Measurements from ENCODE around the gene SP7.
A peak's percentile ranks its signal among the peaks of the same experiment; 100 is the strongest.
"Not testable (repeated sequence)": the region's sequence is repeated elsewhere in the genome, so short reads cannot be mapped to it uniquely, and the experiment has no call there.

Gene SP7

DNA sequence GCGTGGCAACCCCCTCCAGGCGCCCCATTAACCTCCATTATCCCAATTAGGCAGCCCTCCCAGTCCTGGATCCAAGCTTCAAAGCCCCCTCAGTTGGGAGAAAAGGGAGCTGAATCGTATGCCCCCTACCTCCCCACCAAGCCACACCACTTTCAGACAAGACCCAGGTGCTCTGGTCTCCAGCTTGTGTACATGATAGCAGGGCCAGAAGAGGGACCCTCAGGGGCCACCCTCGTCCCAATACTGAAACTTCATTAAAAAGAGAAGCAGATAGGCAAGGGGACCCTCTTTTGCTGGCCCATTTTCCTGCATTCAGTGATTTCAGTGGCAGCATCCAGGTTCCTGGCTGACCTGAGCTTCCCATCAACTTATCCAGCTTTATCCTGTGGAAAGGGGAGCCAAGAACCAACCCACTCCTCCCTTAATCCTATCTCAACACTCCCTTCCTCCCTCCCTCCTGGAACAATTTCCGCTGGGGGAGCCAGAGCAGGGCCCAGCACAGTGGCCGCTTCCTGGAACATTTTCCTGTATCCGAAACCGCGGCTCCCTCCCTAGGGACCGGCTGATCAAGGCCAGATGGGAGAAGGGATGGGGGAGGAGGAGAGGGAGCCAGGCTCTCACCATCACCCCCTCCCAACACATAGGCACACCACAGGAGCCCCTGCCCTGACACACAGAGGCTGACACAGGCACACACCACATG is 9.5 kb upstream of the SP7 start:
- peak; percentile 67 for DNase-seq

DNA sequence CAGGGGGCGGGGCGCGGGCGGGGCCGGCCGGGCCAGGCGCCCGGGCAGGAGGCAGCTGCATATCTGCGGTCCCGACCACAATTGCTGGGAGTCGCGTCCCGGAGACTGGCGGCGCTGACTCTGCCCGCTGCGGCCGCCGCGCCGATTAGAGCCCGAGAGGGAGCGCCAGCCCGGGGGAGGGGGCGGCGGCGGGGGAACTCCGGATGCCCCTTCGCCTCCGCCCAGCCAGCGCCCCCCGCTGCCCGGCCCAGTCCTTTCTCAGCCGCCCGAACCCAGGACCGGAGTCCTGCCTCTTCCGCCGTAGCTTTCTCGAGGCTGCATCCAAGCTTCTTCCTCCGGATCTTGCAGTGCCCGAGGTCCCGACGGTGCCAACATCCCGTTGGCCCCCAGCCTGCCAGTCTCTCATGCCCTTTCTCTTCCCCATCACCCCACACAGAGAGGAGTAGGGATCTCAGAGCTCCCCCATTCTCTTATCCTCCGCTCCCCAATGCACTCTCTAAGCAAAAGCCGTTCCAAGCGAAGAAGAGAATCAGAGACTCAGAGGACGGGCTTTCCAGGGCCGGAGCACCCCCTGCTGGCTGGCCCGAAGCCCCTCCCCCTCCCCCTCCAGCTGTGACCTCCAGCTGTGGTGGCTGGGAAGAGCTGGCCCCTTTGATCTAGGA is 8.8 kb upstream of the SP7 start:
- DNase-seq, result peak; percentile 91

DNA sequence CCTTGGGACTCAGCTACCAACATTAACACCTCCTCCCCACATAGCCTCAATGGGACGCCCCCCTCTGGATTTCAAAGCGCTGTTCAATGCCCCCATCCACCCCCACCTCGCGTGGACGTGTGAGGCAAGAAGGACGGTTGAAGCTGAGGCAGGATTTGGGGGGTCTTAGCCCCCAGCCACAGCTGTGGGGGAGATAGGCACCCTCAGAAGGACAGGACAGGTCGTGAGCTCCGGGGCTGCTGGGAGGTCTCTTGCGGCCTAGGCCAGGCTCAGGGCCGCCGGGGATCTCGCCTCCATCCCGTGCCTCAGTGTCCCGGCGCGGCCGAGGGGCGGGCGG is 8.3 kb upstream of the SP7 start:
- DNase-seq, result peak; percentile 42

DNA sequence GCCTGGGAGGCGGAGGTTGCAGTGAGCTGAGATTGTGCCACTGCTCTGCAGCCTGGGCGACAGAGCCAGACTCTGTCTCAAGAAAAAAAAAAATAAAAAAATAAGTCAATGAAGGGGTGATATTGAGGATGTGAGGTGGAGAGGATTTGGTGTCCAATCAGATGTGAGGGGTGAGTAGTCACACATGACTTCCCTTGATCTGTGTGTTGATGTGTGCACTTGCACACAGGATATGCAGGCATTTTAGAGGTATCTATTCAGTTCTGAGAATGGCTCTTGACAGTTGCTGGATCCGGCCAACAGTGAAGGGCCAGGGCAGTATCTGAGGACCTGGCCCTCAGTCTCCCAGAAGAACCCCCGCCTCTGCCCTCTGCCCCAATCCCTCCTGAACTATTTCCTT is 7.8 kb upstream of the SP7 start:
- peak; percentile 5 for DNase-seq

DNA sequence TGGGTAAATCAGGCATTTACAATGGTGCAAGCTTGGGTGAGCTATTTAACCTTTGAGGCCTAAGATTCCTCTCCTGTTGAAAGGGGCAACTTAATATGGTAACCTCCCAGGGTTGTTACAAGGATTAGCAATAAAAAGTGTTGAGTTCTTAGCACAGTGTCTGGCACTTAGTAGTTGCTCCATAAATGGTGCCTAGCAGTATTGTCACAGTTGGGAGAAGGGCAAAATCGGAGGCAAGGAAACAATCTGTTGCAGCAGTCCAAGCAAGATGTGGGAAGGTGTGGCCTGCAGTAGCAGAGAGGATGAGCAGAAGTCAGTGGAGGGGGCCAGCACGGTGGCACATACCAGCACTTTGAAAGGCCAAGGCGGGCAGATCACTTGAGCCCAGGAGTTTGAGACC is 7.3 kb upstream of the SP7 start:
- DNase-seq, result peak; percentile 9

DNA sequence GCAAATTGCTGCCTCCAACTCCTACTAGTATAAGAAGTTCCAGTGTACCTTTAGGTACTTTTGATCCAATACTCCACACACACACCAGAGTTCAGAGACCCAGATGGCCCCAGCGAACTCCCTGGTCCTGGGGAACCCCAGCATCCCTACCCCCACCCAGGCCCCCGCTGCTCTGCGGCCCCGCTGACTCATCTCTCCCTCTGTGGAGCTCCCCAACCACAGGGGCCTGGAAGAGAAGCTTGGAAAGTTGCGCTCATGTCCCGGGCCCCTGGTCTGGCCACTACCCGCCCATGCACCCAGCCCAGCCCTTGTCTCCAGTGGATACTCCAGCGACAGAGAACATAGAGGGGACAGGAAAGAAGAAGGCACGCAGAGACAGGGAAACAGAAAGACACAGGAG is 4.2 kb upstream of the SP7 start:
- no peak for DNase-seq

DNA sequence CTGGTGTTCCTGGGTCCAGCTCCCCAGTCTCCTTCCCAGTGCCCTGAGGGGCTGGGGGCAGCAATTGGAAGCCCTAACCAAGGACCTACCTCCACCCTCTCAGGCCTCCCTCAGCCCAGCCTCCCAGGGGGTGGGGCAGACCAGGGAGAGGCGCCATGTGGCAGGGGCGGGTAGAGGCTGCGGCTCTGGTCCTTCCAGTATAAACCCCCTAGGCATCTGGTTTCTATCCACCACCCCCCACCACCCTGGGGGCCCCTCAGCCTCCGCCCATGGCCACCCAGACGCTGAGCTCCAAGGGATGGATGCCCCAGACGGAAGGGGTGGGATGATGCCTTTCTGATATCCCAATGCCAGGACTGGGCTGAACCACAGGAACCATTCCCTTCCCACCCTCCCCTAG is 2.8 kb upstream of the SP7 start:
- no peak for DNase-seq

DNA sequence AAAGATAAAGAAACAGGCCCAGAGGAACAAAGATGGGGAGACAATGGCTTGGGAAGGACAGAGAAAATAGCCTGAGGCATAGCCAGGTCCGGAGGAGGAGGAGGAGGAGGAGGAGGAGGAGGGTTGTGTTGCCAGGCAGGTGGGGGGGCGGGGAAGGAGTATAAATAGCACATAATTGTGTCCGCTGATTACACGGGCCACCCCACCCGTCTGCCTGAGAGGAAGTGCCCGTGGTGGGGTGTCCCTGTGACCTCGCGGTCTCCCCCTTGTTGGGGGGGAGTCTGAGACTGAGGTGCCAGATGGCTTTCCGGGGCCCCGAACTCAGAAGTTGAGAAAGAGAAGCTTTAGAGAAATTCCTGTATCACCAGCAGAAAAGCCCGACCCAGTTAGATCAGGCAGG is 1.9 kb upstream of the SP7 start:
- no peak for DNase-seq

DNA sequence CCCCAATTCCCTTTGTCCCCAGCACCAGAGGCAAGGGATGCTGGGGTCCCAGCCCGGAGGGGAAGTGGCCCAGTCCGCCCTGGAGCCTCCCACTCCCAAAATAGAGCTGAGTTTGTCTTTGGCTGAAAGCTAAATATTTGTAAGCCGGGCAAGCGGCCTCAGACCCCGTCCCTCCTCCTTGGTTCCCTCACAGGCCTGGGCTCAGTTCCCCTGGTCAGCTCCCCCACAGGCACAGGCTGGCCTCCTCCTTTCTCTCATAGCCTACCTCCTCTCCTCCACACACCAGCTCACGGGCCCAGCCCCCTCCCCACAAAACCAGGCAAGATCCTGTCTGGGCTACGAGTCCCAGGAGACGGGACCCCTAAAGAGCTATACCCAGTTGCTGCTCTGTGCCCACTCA is 1.3 kb downstream of the SP7 start:
- no peak for DNase-seq

DNA sequence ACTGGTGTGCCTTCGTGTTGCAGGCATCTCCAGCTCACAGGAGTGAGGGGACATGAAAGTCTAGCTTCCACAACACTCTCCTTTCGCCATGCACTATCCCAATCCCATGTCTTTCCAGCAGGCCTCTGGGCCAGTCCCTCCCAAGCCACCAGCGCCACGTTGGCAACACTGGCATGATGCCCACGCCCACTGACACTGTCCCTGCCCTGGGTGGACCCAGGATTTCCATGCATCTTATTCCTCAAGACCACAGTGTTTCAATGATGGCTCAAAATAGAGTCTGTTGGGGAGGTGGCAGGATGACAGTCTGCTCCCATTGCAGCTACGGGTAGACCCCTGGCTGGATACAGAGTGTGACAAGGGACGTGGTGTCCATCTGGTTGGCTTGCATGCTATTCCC is 2.3 kb downstream of the SP7 start:
- DNase-seq, result no peak

DNA sequence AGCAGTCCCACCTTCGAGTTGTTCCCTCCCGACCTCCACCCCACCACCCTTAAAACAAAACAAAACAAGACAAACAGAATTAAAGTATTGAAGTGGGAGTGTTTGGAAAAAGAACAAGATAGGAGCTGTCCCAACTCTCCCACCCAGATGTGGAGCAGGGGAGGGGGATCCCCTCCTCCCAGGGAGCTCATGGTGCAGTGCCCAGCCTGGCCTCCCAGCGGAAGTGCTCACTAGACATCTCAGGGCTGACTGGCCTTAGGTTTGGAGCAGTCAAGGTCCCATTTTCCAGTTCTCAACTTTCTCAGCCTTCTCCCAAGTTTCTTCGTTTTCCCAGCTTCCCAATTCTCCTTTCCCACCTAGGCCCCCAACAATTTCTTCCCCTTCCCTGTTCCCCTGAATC is 2.9 kb downstream of the SP7 start:
- no peak for DNase-seq

DNA sequence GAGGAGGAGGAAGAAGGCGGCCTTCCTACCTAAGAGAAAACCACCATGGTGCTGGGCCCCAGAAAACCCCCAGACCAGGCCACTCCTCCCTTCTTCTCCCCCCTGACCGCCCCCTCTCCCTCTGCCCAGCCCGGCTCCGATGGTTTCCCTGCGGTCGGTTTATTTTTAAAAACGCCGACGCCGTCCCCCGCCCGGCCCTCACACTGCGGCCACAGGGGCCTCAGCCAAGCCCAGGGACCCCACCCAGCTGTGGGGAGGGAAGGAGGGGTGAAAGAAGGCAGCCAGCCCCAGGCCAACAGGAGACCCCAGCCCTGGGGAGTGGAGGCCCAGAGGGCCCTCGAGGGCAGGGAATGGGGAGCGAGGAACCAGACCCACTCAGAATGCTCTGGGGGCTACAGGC is 3.4 kb downstream of the SP7 start:
- no peak for DNase-seq

DNA sequence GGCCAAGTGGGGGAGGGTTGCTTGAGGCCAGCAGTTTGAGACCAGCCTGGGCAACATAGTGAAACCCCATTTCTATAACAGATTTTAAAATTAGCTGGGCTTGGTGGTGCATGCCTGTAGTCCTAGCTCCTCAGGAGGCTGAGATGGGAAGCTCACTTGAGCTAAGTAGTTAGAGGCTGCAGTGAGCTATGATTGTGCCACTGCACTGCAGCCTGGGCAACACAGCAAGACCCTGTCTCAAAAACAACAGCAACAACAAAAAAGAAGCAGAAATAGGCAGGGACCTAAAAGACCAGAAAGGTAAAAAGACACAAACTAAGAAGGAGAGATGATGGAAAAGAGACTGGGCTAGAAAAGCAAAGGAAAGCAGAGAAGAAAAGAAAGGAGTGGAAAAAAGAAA is 3.8 kb downstream of the SP7 start:
- DNase-seq, result not testable (repeated sequence)

DNA sequence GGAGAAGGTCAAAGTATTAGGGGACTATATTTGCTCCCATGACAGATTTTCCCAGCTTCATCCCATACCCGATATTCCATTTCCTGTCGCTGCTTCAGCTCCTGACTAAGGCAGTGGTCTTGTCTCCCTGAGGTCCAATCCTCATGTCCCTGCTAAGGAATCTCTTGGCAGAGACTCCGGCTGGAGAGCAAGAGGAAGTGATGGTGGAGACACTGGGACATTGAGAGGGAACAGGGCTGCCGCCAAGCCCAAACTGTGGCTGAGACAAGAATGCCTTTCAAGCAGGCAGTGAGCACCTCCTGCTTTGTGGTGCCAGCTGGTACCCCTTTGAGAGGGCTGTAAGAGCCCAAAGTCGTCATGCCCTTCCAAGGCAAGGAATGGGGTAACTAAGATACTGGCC is 5.5 kb downstream of the SP7 start:
- no peak for DNase-seq

DNA sequence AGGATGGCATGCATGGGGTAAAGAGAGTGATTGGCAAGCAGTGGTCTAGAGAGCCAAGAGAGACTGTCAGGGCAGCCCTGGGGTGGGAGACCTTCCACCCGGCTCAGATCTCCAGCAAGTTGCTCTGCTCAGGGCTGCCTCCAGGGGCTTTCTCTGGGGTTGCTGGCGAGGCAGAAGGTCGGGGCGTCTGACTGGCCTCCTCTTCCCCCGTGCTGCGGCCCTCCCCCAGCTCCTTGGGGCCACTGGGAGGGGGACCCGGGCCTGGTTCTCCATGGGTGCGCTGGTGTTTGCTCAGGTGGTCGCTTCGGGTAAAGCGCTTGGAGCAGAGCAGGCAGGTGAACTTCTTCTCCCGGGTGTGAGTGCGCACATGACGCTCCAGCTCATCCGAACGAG is 8.1 kb downstream of the SP7 start:
- DNase-seq, result no peak

DNA sequence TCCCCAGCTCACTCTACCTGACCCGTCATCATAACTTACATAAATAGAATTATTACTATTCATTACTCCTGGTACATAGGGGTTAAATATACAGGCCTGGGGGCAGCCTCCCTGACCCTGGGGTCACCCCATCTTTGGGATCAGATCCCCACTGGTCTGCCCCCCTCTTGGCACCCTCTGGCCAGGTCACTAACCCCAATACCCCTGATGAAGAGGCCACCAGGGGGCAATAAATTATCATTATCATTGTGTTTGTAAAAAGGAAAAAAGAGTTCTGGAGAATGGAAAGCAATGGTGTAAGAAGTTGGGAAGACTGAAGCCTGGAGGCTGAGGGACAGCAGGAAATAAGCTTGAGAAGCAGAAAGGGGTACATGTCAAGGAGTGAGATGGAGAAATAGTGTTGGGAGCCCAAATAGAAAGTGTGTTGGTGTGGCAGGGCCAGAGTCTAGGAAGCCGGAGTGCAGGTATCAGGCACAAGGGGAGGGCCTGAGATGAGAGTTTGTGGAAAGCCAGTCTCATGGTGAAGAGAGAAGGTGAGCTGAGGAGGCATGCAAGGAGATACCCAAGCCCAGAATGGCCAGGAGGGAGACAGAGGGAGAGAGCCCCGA is 8.6 kb downstream of the SP7 start:
- no peak for DNase-seq

DNA sequence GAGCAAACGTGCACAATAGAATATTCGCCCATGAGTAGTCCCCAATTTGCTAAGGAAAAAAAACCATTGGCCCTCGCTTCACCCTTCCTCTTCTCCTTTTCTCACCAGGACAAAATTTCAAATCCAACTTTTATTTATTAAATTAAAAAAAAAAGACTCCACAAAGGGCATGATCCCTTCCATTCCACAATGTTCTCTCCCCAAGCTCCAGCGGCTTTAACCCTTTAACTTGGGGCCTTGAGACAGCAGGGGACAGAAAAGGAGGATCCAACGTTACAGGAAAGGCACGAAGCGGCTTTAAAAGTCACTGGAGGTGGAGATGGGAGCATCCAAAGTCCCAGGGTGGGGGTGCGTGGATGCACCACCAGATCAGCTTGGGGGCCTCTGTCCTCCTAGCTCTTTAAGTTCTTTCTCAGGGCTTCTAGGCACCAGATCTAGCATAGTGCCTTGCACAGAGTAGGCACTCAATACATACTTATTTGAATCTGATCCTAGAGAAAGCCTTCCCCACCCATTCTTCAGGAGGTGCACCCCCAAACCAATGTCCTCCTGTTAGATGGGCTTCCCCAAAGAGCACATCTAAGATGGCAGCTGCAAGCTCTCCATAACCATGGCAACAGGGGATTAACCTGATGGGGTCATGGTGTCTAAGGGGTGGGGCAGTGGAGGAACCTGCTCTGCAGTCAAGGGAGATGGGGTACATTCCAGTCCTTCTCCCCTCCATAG is 9.5 kb downstream of the SP7 start:
- no peak for DNase-seq

DNA sequence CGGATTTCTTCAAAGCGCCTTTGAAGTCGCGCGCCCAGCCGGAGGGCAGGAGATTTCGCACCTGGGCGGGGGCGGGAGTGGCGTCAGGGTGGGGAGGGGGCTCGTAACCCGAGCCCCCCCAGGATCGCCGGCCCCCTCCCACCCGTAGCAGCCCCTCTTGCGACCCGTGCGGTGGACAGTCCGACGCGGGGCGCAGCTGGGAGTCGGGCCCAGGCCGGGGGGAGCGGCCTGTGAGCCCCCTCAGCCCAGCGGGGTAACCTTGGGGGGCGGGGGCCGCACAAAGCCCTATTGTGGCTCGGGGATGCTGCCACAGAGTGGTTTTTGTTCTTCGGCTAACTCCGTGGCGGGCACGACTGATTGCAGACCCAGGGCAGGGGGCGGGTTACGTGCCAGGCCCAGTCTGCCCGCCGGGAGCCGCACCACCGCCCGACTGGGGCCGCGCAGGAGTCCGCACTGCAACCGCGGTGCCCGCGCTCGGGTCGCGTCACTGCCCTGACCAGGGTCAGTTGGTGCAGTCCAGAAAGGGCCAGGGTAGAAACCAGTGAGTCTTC is 10.6 kb downstream of the SP7 start:
- DNase-seq, result peak; percentile 76

DNA sequence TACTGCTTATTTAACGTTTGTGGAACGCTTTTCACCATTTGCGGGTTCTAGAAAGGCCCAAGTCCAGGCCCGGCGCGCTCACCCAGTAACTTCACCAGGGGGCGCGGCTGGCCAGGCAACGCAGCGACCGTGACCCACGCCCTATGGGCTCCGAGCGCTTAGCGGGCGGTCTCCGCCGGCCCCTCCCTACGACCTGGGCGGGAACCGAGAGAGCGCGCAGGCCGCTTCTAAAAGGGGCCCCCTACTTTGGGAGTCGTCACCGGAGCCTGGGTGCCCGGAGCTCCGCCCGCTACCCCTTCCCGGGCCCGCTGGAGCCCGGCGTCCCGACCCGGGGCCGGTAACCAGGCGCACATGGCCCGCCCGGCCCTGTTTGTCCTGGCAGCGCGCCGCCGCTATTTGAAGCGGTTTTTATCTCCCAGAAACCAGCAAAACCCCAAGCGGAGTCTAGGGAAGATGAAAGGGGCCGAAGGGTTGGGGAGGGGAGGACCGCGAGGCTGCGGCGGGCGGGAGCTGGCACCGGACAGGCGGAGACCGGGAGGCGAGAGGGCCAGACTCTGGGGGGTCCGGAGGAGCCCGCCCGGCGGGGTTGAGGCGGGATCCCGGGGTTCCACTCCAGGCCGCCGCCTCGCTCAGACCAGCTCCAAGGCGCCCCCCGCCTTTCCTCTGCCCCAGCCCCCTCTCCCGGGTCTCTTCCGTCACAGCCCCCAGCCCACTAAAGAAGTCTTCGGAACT is 11.2 kb downstream of the SP7 start:
- peak; percentile 95 for DNase-seq

DNA sequence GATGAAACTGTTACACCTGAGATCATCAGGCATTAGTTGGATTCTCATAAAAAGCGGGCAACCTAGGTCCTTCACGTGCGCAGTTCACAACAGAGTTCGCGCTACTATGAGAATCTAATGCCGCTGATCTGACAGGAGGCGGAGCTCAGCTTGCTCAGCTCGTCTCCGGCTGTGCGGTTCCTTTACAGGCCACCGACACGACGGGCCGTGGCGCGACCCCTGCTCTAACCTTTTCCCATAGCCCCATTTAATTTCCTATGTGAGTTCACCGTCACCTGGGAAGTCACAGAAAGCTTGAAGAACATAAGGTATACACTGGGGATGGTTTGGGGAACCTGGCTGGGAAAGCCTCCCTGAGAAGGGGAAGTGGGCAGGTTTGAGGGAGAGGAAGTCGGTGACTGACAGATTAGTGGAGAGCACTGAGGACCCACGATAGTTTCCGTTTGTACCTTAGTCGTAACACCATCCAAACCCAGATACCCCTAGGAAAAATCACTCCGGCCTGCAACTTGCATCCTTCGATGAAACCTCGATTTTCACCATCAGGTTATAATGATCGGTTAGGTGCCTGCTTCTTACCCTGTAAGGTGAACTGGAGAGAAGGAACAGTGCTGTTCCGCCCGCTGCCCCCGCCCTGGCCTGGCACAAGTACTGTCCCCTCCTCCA is 11.9 kb downstream of the SP7 start:
- peak; percentile 67 for DNase-seq

DNA sequence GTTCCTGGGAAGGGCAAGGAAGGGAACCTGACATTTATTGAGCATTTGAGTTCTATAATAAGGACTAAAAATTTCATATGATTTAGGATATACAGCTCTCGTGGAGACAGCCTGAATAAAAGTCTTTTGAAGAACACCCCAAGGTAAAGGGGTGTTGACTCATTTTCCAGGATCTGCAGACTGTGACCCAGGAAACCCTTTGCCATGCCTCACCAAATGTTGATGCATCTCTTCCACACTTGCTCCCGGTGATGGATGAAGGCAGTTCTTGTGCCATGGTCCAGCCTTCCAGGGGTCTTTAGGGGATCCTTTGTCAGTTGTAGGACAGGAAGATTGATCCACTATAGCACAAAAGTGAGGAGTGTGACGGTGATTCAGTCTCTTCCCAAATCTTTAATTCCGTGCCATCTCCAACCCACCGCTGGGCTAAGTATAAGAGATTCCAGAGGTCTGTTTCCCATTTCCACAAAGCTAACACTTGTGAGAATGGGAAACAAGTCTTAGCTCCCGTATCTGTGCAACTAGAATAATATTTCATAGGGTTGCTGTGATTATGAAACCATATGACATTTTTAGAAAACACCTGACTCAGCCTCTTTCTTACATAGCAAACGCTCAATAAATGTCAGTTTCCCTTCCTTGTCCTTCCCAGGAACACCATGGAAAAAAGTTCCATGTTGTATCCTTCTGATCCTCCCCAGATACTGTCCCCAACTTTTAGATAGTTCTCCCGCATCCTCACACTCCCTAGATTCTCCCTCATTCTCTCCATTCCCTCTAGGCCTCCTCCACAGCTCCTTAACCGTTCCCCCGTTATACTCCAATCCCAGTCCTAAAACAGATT is 15.6 kb downstream of the SP7 start:
- DNase-seq, result no peak

Data from eye (tissue), 1 donor.